ENCODE measurements around the gene CFAP57.

- no peak for TF ChIP-seq CTCF (IDR thresholded peaks at IDR 0.05; ENCODE audit: borderline replicate concordance, extremely low read depth, low read length, poor library complexity, severe bottlenecking)
- no peak for TF ChIP-seq EZH2 (IDR thresholded peaks at IDR 0.05; ENCODE audit: borderline replicate concordance, low read depth, low read length, severe bottlenecking)
Measured at GRCh38 chr1:43267291-43267805, 95.2 kb downstream of the CFAP57 start.
